DMS79 (cell line): ENCODE data around the gene NPAS2.

ENCODE experiments used
- DNase-seq: peaks from one replicate; lab custom pipeline; 2025; lab: John Stamatoyannopoulos, UW

The NPAS2 gene

GRCh38 chr2:100905132-100905805, 85.3 kb downstream of the NPAS2 start:
- DNase-seq: no peak

- no peak for DNase-seq
These were observed 86.2 kb downstream of the NPAS2 start for GRCh38 chr2:100906131-100906530.

DNA sequence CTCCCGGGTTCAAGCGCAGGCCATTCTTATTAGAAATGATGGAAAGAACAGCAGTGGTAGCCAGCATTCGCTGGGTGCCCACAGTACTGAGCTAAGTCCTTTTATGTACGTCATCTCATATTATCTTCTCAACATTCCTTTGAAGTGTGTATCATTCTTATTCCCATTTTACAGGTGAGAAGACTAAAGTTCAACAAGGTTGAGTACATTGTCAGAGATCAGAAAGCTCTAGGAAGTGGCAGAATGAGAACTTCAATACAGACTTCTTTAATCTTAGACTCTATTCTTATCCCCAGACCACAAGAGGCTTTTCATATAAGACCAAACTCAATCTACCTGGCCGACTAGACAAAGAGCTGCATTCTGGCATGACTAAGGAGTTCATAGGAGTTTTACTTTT, 86.7 kb downstream of the NPAS2 start:
- no peak for DNase-seq

- DNase-seq: no peak
These were observed 87.9 kb downstream of the NPAS2 start for GRCh38 chr2:100907832-100908231.

DNA sequence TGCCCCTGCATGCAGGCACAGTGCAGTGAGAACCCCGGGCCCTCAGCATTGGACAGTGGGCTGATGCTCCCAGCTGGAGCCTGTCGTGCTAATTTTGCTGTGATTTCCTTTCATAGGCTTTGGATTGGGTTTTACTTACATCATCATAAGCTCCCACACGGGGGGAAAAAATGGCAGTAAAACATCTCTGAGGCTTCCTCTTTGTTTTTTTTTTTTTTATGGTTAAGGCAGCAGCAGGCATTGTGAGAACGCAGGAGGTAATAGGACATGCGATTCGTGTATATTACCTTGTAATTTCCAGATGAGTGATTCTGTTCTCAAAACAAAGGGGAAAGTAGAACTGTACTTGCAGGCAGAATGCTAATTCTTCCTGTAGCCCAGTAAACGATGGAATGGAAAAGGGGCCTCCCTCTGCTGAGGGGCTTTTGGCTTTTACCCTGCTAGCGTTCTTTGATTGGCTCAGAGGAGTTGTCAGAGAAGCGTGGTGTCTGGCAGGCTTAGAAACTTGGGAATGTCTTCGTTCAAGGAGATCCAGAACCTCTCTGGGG, 89.7 kb downstream of the NPAS2 start:
- no peak for DNase-seq

- DNase-seq: no peak
These were observed 90.2 kb downstream of the NPAS2 start for GRCh38 chr2:100910111-100910510.

DNA sequence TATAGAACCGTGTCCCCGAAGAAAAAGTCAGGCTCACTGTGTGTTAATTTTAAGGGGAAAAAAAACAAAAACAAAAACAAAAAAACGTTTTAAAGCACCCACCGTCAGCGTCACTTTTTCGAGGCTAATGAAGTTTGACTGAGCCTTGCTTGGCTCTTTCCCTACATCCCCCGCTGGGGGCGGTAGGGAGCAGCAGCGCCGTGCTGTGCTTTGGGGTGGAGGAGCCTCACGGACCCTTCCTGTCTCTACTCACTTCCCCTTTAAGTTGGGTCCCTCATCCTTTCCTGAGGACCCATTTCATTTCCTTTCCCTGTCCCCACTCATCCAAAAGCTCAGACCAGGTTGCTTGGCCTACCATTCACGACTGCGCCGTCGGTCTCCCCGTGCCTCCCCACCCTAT, 99.4 kb downstream of the NPAS2 start:
- no peak for DNase-seq

- DNase-seq: no peak
These were observed 101.8 kb downstream of the NPAS2 start for GRCh38 chr2:100921685-100922161.

GRCh38 chr2:100923461-100924060, 103.6 kb downstream of the NPAS2 start:
- no peak for DNase-seq

DNA sequence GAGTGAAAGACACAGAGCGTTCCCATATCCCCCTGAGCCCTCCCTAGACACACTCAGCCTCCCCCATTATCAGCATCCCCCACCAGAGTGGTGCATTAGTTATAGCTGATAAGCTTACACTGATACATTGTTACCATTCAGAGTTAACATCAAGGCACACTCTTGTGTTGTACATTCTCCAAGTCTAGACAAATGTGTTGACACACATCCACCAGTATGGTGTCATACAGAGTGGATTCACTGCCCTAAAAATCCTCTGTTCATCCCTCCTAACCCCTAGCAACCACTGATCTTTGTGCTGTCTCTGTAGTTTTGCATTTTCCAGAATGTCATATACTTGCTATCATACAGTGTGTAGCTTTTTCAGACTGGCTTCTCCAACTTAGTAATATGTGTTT, 104.2 kb downstream of the NPAS2 start:
- DNase-seq: no peak

DNA sequence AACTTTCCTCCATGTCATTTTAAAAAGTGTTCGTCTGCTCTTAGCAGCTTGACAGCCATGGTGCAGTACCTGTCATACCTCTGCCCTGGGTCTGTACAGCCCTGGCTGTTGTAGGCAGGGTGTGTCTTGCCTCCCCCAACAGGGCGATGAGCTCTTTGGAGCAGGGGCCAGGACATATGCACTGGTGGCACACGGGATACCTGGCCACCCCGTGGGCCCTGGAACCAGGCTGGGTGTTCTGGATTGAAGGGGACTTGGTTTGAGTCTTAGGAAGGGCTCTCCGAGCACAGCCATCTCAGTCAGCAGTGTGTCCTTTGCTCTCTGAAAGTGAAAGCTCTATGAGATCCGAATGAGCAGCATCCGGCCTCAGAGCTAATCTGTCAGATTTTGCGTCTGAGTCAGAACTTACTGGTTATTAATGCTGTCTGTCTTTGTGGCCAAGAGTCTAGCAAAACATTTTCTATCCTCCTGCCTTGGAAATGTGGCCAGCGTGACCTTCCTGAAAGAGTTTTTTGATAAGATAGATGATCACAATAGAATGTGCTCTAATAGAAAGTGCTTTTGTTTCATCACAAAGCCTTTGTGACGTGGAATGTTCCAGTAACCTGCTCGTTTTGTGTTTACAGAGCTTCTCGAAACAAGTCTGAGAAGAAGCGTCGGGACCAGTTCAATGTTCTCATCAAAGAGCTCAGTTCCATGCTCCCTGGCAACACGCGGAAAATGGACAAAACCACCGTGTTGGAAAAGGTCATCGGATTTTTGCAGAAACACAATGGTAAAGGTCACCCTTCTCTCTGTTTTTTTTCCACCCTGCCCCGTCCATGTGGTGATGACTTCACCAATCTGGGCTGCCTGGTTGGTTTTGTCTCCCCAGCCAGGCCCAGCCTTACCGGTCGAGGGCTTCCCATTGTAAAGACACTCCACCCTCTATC, 104.8 kb downstream of the NPAS2 start:
- DNase-seq: no peak

- DNase-seq: no peak
These were observed 108.3 kb downstream of the NPAS2 start for GRCh38 chr2:100928235-100928634.

DNA sequence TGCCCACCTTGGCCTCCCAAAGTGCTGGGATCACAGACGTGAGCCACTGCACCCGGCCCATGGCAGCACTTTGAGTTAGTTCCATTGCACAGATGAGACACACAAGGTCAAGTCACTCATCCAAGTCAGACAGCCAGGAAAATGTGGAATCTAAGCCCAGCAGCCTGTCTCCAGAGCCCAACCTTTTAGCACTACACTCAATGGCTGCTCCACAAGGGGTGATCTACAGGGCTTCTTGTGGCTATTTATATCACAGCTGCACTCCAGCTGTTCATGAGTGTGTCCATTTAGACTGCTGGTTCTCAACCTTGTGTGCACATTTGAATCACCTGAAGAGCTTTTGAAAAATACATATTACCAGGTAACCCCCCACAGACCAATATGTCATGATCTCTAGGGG, 109.2 kb downstream of the NPAS2 start:
- no peak for DNase-seq

DNA sequence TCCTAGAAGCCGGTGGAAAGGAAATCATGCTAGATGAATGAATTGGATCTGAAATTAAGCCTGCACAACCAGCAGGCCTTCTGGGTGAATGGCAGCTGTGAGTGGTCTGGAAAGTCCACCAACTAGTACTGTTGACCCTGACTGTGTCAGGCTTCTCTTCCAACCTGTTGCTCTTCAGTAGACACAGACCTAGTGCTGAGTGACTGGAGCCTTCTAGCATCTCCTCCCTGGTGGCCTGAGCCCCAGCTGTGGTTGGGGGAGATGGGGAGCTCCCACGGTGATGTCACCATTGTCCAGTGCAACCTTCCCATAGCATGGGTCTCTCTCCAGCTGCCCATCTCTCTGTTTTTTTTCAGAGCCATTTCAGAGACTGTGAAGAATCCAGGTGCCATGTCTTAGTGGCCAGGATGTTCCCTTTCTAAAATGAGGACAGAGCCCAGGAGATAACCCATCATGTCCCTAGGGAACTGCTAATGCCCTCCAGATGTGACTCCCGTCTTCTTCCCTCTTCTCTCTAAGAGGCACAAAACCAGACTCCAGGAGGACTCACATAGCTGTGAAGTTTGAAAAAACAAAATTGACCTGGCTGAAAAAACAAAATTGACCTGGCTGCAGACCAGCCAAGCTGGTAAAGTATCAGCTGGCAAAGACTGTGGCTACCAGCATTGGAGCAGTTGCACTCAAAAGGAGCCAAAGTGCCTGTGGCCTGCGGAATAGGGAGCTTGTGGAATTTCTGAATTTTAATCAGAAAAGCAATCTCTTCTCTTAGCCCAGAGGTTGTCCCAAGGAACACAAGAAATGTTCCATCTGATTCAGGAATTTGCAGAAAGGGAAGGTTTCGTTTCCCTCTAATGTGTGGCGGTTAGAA, 114.8 kb downstream of the NPAS2 start:
- no peak for DNase-seq

DNA sequence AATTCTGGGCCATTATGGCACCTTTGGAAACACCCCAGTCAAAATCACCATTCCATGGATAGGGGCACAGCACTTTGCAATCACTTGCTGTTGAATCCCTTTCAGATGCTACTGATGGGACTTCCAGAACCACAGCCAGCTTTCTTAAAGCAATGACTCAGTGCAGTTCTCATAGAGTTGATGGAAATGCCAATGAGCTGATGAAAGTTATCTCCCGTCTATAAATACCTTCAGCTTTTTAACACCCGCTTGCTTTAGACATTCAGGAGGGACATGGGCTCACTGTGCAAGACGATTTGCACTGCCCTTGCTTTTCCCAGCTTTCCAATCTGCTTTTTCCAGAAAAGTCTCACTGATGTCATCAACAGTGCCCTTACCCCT, 115.4 kb downstream of the NPAS2 start:
- DNase-seq: no peak

GRCh38 chr2:100936070-100936741, 116.3 kb downstream of the NPAS2 start:
- DNase-seq: no peak

- no peak for DNase-seq
These were observed 117.1 kb downstream of the NPAS2 start for GRCh38 chr2:100936972-100937542.

DNA sequence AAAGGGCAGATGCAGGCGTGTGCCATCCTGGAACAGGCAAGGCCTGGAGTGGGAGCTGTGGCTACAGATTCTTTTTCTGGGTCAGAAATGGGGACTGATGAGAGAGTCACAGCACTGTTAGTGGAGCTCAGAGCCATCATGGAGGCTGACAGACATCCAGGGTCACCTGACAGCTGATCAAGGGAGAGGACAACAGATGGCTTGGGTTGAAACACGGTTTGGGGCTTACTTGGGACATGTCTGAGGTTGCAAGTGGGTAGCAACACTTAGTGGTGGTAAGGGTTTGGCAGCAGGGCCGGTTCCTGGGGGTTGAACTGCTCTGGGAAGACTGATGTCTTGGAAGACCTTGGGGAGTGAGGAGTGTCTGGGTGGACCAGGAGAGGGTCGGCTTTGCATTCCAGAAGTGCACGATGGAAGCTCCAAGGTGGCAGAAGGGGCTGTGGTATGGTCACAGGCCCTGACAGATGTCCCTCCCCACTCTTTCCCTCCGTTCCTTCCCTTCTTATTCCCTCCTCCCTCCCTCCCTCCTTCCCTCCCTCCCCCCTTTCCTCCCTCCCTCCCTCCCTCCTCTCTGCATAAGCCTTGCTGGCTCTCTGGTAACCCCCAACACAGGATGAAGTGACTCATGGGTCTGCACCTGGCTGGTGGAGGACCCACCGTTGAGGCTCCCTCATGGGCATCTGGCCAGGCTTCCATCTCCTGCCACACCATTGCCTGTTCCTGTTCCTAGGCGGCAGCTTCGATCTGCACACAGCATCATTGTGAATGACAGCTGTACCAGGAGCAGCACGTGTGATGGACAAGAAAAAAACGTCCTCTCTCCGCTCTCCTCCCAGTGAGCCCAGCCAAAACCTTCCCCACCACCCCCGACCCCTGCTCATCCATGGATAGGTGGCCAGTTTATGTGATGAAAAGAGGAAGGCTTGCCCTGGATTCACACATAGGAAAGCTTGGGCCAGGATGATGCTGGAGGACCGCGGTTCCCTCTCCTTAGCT, 118.4 kb downstream of the NPAS2 start:
- DNase-seq: no peak

DNA sequence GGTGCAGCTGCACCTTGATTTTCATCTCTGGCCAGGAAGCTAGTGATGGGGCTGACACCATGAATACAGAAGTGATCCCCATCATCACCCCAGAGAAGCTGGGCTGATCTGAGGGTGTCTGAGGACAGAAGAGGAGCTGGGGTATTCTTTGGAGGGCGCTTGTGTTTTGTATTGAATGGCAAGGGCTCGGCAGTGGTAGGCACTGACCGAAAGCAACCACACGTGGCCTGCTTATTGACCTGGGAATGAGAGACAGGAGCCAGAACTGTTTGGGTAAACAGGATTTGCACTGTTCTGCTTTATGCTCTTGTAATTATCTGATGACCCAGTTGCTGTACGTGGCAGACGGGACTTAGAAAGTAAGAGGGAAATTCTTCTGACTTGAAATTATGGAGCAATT, 119.5 kb downstream of the NPAS2 start:
- DNase-seq: no peak
